Cardiac fibroblast (primary cell): Measurements from ENCODE around the gene VEZT.

Source experiments
- DNase-seq, 2 donors: peaks; one replicate each; pipeline versions ENCODE4 v3.0.0 to v3.0.0-alpha.2; 2010; ENCODE audit warnings: low read depth in 2 of 2
- H3K4me3 ChIP-seq, 2 donors: replicated peaks in 1 of 2; 1 replicate in 1 of 2; 2 replicates in 1 of 2; pipeline ENCODE4 v1.5.1; 2011; ENCODE audit warnings: low read depth in 2 of 2, low read length in 2 of 2, mild to moderate bottlenecking in 2 of 2, moderate library complexity in 1 of 2
- TF ChIP-seq, protein P1 (sequence below): IDR thresholded peaks from one replicate; pipeline ENCODE4 v1.5.1; 2011; ENCODE audit warnings: low read depth, mild to moderate bottlenecking, low read length, inconsistent platforms

The VEZT gene

DNA sequence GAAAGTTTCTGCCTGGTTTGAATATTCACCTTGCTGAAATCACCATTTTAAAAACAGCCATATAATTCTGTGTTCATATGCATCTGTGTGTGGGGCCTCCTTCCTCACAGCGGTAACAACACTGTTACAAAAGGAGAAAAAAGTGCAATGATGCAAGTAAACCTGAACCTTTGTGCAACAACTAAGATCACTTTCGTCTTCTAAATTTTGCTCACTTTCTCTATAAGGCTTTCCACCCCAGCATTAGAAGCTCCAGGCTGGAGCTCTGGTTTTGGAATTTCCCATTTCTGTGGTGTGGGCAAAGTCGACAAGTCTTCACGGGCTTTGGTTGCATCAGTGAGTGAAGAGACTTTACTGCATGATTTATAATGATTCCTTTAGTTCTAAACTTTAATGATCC, 18.7 kb upstream of the VEZT start:
- no peak overlapping the region for H3K4me3 ChIP-seq

DNA sequence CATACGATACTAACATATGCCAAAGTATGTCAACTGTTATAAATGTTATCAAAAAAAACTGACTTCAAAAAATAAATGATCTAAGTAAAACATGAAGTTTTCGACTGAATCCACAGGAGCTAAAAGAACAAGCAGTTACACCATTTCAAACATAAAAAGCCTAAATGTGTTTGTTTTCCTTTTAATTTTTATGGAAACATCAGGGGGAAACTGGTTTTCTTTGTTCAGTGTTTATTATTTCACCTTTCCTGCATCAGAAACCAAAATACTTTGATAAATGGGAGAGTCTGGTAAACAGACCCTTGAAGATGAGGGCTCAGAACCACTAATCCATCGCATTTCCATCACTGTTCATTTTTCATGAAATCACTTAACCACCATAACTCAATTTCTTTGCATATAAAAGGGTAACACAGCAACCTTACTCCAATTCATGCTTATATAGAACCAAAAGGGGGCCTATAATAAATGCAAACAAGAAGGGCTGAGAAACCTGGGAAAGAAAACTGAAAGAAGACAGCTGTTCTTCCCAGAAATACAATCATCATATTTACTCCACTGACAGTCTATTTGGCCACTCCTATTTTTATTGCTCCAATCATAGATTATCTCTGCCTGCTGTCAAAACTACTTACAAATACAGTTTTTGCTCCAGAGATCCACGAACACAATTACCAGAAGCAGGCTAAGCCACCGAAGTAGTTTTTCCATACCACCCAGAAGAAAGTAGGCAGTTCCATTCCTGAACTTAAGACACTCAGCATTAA, 17.3 kb upstream of the VEZT start:
- peak overlapping the region in 1 of 2 donors; percentile 5 for H3K4me3 ChIP-seq
- DNase-seq: peak; percentile 37 to 66
- TF ChIP-seq, protein P1, sequence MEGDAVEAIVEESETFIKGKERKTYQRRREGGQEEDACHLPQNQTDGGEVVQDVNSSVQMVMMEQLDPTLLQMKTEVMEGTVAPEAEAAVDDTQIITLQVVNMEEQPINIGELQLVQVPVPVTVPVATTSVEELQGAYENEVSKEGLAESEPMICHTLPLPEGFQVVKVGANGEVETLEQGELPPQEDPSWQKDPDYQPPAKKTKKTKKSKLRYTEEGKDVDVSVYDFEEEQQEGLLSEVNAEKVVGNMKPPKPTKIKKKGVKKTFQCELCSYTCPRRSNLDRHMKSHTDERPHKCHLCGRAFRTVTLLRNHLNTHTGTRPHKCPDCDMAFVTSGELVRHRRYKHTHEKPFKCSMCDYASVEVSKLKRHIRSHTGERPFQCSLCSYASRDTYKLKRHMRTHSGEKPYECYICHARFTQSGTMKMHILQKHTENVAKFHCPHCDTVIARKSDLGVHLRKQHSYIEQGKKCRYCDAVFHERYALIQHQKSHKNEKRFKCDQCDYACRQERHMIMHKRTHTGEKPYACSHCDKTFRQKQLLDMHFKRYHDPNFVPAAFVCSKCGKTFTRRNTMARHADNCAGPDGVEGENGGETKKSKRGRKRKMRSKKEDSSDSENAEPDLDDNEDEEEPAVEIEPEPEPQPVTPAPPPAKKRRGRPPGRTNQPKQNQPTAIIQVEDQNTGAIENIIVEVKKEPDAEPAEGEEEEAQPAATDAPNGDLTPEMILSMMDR: no peak

More for the DNA sequence above, 18.7 kb upstream of the VEZT start:
- TF ChIP-seq, protein P1: no peak
- no peak for DNase-seq

DNA sequence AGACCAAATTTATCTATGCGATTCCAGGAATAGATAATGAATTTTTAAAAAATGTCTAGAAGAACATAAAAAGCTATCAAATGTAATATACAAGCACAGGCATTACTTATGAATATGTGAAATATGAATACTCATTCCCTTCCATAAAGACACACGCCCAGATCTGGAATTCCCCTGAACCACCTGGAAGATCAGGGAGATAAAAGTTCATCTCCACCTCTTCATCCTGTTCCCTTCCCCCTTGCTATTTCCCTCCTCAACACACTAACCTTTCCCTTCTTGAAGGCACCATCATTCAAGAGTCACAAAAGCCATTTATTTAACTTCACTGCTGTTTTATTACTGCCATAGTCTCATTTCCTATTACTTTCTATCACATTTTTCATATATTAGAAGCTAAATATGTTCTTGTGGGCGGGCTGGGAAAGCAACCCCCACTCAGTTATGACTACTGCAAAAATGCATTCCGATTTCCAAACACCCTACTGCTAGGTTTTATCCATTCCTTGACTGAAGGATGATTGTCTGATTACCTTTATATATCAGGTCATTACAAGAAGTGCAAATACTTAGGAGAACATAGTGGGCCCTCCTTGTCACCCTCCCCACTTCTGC, 16.4 kb upstream of the VEZT start:
- TF ChIP-seq, protein P1: no peak
- DNase-seq: peak; percentile 55 to 78
- peak overlapping the region in 1 of 2 donors; percentile 5 for H3K4me3 ChIP-seq

DNA sequence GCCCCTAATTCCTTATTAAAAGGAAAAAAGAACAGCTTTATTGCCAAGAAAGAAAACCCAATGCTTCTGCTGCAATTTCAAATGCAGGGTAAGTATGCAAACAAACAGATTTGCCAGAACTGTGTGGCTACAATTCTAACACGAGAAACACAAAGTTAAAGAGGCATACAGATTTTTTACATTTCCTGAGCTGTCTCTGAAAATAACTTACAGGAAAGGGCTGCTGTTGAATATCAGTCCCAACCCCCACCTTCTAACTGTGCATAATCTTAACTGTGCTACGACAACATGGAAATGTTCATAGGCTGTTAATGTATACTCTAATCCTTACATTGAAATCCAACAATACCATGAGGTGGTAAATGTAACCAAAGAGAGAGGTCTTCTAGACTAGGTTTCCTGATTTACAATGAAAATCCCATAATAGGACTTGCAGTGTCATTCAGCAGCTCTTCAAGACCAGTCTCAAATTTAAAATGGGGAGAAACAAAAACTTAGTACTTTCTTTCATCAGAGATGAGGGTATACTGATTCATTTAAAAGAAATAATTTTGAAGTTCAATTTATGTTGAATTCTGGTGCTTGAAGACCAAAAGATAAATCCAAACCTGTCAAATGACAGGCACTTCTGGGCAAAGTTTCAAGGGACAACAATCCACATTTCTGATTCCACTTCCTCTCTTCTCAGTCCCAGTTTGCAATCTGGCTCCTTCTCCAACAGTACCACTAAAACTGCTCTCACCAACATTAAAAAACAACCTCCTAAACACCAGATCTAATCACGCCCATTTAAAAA, 14.7 kb upstream of the VEZT start:
- TF ChIP-seq, protein P1: no peak
- peak; percentile 34 to 73 for DNase-seq
- H3K4me3 ChIP-seq: no peak overlapping the region

DNA sequence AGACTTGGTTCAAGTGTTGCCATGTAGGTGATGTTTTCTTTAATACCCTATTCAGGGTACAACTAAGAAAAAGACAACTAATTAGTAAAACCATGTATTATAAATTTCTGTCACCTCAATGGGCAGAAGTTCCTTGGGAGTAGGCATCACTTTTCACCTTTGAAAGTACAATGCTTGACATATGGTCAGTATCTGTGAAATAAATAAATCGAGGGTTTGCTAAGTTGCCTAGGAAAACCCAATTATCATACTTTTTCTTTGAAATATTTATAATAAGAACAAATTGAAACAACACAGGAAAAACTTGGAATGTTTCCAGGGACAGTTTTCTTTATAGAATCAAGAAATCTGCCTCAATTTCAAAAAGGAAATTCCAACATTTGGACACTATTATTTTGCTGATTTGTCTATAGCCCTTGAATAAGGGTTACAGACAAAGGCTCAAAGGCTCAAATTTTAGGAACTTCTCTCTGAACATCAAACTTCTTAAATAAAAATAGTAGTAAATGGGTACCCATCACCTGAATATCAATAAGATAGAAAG, 14.0 kb upstream of the VEZT start:
- TF ChIP-seq, protein P1: no peak
- H3K4me3 ChIP-seq: no peak overlapping the region
- peak in 1 of 2 donors; percentile 34 for DNase-seq

DNA sequence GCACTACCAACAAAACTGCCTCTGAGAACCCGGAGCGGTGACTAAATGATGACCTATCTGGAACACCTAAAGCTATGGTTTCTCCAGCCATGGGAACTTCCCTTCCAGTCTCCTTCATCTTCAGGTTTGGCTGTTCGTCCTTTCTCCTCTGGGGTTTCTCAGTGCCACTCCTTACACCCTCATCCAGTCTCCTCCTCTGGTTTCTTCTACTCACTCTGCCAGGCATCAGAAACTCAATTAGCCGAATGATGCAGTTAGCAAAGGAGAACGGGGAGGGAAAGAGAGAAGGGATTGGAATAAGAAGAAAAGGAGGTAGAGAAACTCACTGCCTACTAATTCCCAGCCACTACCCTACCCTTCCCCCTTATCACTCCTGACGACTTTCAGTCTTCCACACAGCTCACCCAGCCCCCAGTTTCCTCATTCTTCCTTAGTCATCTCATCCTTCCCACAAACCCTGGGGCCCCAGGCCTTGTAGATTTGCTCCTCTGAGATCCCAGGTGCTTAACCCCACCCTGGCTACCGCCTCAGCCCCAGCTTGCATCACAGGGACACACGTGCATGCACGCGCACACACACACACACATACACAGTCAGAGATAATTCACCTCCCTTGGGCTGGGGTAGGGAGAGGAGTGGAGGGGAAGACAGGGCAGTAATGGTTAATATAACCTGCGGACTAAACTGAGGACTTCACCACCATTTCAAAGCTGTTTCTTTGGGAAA, 13.3 kb upstream of the VEZT start:
- peak; percentile 92 to 95 for DNase-seq
- no peak overlapping the region for H3K4me3 ChIP-seq
- TF ChIP-seq, protein P1: no peak
